Calu3 (cell line): ENCODE data around the gene SND1. TPM values are rescaled to one million over a fixed set of nuclear protein-coding genes. Genes with fewer than 3 reads are reported as not detected.

Source experiments
- BruUV-seq: library from RNA; stranded (reverse); fragments of 400-500 nt; replicated peaks from 2 replicates; lab custom pipeline; 2021; lab: Mats Ljungman, UMichigan
- CTCF ChIA-PET: fragments of 300-600 bp; sonication (Branson Sonifier 250); formaldehyde crosslinking; loops from one replicate; lab custom pipeline; 2022; ENCODE audit warnings: antibody characterized with exemption; lab: Charles Lee
- DNase-seq: peaks from one replicate; pipeline ENCODE4 v3.0.0; 2022
- H3K27ac Mint-ChIP-seq: one replicate; pipeline ENCODE4 v1.8.0; 2022; ENCODE audit warnings: mixed read lengths; ENCODE audit not compliant: unreplicated experiment
- H3K27me3 Mint-ChIP-seq: one replicate; pipeline ENCODE4 v1.8.0; 2022; ENCODE audit warnings: mixed read lengths; ENCODE audit not compliant: unreplicated experiment
- H3K36me3 Mint-ChIP-seq: one replicate; pipeline ENCODE4 v1.8.0; 2022; ENCODE audit warnings: mild to moderate bottlenecking, moderate library complexity, mixed read lengths; ENCODE audit not compliant: insufficient read depth, unreplicated experiment
- H3K4me1 Mint-ChIP-seq: one replicate; pipeline ENCODE4 v1.8.0; 2022; ENCODE audit warnings: mild to moderate bottlenecking, low read depth, mixed read lengths; ENCODE audit not compliant: unreplicated experiment
- H3K4me3 Mint-ChIP-seq: one replicate; pipeline ENCODE4 v1.8.0; 2022; ENCODE audit warnings: mild to moderate bottlenecking, low read depth, moderate library complexity, mixed read lengths; ENCODE audit not compliant: unreplicated experiment
- H3K9me3 Mint-ChIP-seq: one replicate; pipeline ENCODE4 v1.8.0; 2022; ENCODE audit warnings: low read depth, mixed read lengths; ENCODE audit not compliant: unreplicated experiment
- CTCF ChIP-seq: fragments of 200-600 bp; IDR thresholded peaks from one replicate; pipeline ENCODE4 v1.8.0; 2022; ENCODE audit warnings: antibody characterized with exemption; ENCODE audit not compliant: unreplicated experiment
- intact Hi-C: fragments of 100-400 bp; cut with micrococcal nuclease; formaldehyde crosslinking; loops from one replicate; pipeline ENCODE4 v1.10.0; 2022; ENCODE audit not compliant: unreplicated experiment
- total RNA-seq: library from RNA; stranded (reverse); gene quantifications from 2 replicates; pipeline ENCODE4 v1.2.3, GENCODE V29; 2022

SND1 gene
- total RNA-seq, 1 experiment from 2014 or later, result 205 TPM

GRCh38 chr7:127888825-127889224, 236.8 kb downstream of the SND1 start:
- CTCF ChIA-PET, result no interaction called here
- Mint-ChIP-seq H3K4me1 (peaks cover 33% of the 10 kb centered on the region), H3K27me3 (no peaks in the 10 kb centered on the region), H3K27ac (no peak overlapping the region), H3K4me3 (no peak overlapping the region), H3K36me3 (peaks cover 28% of the 10 kb centered on the region), H3K9me3 (no peaks in the 10 kb centered on the region)
- BruUV-seq, result no TSS peak
- intact Hi-C loops, result no loop called here
- TF ChIP-seq CTCF, result no peak
- no peak for DNase-seq

GRCh38 chr7:127889677-127890076, 237.7 kb downstream of the SND1 start:
- TF ChIP-seq CTCF, result no peak
- Mint-ChIP-seq H3K4me1 (peaks cover 26% of the 10 kb centered on the region), H3K9me3 (no peaks in the 10 kb centered on the region), H3K27me3 (no peaks in the 10 kb centered on the region), H3K36me3 (peaks cover 28% of the 10 kb centered on the region), H3K27ac (no peak overlapping the region), H3K4me3 (no peak overlapping the region)
- DNase-seq, result no peak
- intact Hi-C loops, result no loop called here
- CTCF ChIA-PET, result no interaction called here
- BruUV-seq, result no TSS peak

- no peak for TF ChIP-seq CTCF
- Mint-ChIP-seq H3K4me1 (peaks cover 16% of the 10 kb centered on the region), H3K4me3 (no peak overlapping the region), H3K27ac (no peak overlapping the region), H3K36me3 (peaks cover 28% of the 10 kb centered on the region), H3K27me3 (no peaks in the 10 kb centered on the region), H3K9me3 (no peaks in the 10 kb centered on the region)
- CTCF ChIA-PET, result no interaction called here
- DNase-seq, result no peak
- BruUV-seq, result no TSS peak
- intact Hi-C loops, result no loop called here
Observed at GRCh38 chr7:127890726-127891125, 238.7 kb downstream of the SND1 start.

- Mint-ChIP-seq H3K4me1 (peaks cover 13% of the 10 kb centered on the region), H3K4me3 (no peak overlapping the region), H3K27ac (no peak overlapping the region), H3K36me3 (peaks cover 28% of the 10 kb centered on the region), H3K27me3 (no peaks in the 10 kb centered on the region), H3K9me3 (no peaks in the 10 kb centered on the region)
- no TSS peak for BruUV-seq
- intact Hi-C loops, result no loop called here
- CTCF ChIA-PET, result no interaction called here
- DNase-seq, result no peak
- TF ChIP-seq CTCF, result no peak
Observed at GRCh38 chr7:127891144-127891543, 239.2 kb downstream of the SND1 start.
